HG02571 (cell line): ENCODE measurements around the gene TRIO.
A peak's percentile ranks its signal among the peaks of the same experiment; 100 is the strongest.

ENCODE experiments used
- ATAC-seq: cut with Tn5 transposase; IDR thresholded peaks from one replicate; pipeline ENCODE4 v1.9.1; 2021; ENCODE audit warnings: mild to moderate bottlenecking, moderate library complexity; ENCODE audit not compliant: unreplicated experiment

The TRIO gene

DNA sequence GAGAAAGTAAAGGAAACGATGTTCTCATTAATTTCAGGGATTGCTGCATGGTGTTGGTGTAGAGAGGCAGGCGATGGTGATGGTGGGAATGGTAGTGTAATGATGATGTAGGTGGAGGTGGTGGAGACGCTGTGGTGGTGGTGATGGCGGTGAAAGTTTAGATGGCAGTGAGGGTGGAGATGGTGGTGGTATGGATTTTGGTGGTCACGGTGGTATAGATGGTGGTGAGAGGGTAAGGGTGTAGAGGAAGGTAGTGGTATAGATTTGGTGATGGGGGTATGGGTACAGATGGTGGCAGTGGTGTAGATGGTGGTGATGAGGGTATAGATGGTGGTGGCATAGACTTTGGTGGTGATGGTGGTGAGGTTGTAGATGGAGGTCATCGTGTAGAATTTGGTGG is 259.3 kb downstream of the TRIO start:
- ATAC-seq: no peak

GRCh38 chr5:14404780-14405179 is 261.6 kb downstream of the TRIO start:
- no peak for ATAC-seq

DNA sequence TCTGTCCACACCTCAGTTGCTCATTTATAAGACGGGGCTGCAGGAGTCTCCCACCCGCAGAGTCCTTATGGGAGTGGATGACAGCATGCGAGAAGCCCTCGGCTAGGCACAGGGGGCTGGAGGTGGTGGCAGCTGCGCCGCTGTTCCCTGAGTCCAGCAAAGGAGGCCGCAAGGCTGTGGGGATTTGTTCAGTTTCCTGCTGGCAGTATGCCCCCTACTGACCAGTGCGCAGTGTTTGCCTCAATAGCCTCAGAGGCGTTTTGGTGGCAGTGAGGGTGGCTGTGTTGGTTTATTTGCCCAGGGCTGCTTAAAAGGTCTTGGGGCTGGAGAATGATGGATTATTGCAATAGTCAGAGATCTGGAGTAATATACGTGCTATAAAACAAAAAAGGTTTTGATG is 262.1 kb downstream of the TRIO start:
- no peak for ATAC-seq

- ATAC-seq: no peak
Measured at GRCh38 chr5:14405706-14406553, 262.8 kb downstream of the TRIO start.

DNA sequence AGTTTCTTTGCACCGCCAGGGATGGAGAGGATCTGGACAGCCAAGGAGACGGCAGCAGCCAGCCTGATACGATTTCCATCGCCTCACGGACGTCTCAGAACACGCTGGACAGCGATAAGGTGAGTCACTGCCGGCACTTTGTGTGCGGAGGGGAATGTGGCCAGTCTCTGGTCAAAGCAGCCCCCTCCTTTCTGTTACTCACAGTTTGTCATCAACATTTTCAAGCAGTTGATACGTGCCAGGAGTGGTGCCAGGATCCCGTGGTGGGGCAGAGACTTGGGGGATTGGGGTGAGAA is 263.4 kb downstream of the TRIO start:
- no peak for ATAC-seq

- ATAC-seq: no peak
Measured at GRCh38 chr5:14407051-14407450, 263.9 kb downstream of the TRIO start.

- ATAC-seq: no peak
Measured at GRCh38 chr5:14407746-14408175, 264.6 kb downstream of the TRIO start.

GRCh38 chr5:14408969-14409586 is 265.9 kb downstream of the TRIO start:
- no peak for ATAC-seq

DNA sequence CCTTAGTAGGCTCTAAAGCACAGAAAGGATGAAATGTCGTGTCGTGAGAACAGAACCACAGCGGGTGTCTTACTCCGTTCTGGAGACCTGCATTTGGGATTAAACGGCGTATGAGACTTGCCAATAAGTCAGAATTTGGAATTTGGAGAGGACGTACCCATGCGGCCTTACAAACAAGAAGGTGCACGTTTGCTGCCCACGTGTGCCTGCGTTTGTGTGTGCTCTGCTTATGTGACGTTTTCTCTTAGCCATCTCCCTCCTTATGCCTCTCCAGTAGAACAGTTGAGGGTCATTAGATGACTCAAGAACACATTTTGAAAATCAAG is 266.9 kb downstream of the TRIO start:
- ATAC-seq: no peak

DNA sequence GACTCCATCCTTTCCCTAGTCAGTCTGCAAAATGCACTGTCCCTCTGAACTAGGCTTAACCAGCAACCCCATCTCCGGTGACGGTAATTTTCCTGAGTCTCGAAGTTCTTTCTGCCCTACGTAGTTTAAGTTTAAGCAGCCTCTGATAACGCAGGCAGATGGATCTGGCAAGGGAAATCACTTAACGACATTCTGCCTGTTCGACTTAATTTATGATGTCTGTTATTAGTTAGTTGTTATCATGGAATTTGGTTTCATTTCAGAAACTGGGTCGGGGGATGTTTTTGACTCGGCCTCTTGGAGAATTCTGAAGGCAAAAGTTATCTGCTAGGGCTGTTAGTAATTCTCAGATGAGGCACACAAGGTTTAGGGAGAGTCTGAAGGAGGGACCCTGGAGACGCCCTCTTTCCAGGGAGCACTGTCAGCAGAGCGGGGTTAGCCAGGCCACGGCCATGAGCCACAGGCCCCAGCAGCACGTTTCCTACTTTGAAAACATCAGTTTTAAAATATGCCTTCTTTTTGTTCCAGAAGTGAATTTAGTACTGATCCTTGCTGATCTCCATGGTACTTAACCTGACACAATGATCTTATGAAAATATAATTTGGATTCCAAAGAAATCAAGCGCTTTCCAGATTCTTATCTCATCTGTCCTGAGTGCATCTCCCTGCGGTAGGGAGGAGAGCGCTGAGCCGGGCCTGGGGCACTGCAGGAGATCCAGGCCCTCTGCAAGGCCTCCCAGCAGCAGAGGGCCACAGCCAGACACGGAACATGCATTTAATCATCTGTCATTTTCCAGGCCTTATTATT is 267.5 kb downstream of the TRIO start:
- ATAC-seq: no peak

- ATAC-seq: no peak
Measured at GRCh38 chr5:14411216-14411615, 268.1 kb downstream of the TRIO start.

DNA sequence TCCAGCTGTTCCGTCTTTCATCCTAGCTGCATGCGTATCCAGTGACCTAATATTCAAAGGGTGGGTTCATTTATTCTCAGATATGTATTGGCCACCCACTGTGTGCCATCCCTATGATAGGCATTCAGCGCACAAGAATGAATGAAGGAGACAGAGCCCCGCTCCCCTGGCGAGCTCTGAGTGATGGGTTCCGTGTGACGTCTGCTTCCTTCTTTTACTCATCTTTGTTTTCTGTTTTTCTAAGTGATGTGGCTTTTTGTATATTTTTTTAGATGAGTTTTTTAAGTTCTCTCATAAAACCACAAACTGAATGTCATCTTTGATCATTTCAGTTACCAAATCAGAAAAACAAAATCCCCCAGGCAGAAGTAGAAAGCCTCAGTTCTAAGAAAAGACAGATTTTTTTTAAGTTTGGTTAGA is 270.2 kb downstream of the TRIO start:
- no peak for ATAC-seq

DNA sequence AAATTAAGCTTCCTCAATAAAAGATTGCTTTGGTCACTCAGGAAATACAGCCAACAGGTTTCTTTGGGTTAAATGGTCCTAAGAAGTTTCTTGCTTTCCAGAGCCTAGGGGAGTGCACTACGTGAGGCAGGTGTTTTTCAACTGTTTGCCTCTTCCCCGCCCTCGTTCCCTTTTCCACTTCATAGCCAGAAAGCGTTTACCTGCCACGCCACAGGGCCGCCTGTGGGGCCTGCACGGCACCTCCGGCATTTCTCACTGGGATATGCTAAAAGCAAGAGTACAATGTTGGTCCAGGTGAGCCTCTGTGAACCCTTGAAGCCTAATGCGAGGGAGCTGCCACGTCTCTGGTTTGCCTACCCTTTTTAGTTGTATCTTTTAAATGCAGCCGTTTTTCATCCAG is 270.9 kb downstream of the TRIO start:
- ATAC-seq: no peak

- ATAC-seq: no peak
Measured at GRCh38 chr5:14414656-14415023, 271.5 kb downstream of the TRIO start.

- ATAC-seq: peak; percentile 78
Measured at GRCh38 chr5:14415024-14415697, 272.0 kb downstream of the TRIO start.

GRCh38 chr5:14415698-14416074 is 272.5 kb downstream of the TRIO start:
- ATAC-seq: no peak

DNA sequence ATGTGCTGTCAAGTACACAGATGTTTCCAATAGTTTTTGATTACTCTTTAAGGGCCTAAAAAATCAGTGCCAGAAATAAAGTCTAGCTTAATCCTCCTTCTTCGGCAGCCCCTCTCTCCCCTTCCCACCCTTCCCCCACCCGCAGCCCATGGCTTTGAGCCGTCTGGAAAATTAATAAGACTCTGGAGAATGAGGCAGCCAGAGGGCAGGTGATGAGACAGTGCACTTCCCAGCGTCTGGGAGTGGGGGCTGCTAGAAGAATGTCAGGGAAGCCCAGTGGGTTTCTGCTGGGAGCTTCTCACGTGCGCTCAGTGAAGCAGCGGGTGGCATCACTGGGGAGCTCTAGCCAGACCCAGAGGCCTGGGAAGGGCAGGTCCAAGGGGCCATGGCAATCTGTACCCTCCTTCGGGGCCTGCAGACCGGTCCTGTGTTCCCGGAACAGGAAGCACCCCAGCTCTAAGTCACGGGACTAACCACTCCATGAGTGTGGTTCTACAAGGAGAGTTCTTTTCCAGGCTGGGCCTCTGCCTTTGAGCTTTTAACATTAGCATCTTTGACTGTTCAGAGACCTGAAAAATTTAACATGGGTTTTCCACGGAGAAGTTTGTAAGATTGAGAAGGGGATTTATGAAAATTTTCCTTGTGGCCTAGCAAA is 273.6 kb downstream of the TRIO start:
- ATAC-seq: no peak

- no peak for ATAC-seq
Measured at GRCh38 chr5:14417276-14417730, 274.2 kb downstream of the TRIO start.

DNA sequence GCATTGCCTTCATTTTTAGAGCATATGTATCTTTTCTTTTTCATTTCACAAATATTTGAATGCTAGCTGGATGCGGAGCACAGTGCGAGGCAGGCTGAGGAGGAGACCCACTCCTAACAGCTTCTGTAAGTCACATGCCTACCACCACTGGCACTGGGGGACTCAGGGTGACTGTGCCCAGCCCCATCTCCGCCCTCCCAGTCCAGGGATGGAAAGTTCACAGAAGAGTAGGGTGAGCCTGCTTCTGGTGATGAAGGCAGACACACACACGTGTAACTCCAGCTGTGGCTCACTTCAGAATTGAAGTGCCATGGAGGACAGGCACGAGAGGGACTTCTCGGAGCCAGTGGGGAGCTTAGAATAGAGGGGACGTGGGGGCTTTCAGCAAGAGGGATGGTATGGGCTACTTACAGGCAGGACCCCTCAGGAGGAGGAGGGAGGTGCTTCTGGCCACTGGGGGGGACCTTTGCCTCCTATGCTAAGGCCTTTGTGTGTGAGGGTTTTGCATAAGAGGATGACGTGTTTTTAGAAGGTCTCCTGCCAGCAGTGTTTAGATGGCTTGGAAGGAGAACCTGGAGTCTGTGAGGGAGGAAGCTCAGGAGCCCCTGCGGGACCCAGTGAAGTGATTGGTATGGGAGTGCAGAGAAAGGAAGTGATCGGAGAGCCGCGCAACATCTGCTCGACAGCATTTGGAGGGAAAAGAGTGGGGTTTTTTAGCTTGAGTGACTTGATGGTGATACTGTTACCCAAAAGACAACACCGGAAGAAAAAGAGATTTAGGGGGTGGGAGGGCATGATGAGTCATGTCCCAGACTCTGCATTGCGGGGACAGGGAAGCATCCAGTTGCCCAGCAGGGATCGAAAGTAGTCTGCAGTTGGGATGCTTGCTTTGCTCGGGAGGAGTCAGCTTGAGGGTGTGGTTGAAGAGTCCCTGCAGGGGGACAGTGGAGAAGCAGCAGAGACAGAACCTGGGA is 274.9 kb downstream of the TRIO start:
- no peak for ATAC-seq

DNA sequence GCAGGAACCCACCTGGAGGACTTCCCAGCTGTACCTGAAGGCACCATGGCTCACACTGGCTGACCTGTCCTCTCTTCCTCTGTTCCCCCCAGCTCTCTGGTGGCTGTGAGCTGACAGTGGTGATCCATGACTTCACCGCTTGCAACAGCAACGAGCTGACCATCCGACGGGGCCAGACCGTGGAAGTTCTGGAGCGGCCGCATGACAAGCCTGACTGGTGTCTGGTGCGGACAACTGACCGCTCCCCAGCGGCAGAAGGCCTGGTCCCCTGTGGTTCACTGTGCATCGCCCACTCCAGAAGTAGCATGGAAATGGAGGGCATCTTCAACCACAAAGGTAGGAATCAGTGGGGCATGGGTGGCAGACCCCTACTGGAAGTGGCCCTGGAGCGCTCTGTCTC is 276.5 kb downstream of the TRIO start:
- no peak for ATAC-seq
